ENCODE results near the gene HSD17B8.

The HSD17B8 gene

DNA sequence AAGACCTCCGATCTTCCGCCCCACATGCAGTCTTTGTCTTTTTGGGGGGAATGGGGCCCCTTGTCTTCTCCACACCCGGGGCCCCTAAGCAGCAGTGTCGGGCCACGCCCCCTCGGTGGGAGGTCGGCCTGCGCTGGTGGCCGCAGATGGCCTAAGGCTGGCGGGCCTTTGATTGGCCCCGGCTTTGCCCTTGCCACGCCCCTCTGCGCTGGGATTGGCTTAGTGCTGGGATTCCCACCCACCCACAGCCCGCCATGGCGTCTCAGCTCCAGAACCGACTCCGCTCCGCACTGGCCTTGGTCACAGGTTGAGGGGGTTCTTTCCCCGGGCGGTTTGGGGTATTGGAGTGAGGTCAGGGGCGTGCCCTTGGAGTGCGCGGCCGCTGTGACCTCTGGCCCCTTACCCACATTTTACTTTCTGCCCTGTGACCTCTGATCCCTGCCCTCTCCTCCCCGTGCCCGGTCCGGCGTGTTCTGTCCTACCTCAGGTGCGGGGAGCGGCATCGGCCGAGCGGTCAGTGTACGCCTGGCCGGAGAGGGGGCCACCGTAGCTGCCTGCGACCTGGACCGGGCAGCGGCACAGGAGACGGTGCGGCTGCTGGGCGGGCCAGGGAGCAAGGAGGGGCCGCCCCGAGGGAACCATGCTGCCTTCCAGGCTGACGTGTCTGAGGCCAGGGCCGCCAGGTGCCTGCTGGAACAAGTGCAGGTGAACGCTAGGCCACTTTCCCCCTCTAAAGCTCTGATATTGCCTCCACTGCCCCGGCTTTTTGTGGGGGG lies at the start of gene HSD17B8:
Gene HSD17B8 (plus strand): TSS at position 241 of the 776 bp plus-strand sequence. CDS start 14 bp downstream, at position 255.
- peak; percentile 72 to 78 for DNase-seq

DNA sequence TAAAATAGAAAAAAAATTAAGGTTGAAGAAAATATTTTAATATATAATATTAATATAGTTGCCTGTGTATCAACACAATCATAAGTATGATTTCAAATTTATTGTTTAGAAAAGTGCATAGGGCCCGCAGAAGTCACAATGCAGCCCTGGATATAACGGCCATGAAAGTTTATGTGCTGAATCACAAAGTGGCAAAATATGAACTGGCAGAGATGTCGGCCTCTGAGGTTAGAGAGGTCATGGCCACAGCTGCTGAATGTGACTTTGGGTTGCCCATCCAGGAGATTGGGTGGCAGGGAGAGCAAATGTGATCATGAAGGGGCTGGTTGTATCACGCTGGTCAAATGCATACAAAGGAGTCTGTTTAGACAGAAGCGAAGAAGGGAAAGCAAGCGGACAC lies 47.9 kb upstream of the HSD17B8 start:
- no peak for DNase-seq

- no peak for DNase-seq
Observed at GRCh38 chr6:33156964-33157363, 47.5 kb upstream of the HSD17B8 start.

DNA sequence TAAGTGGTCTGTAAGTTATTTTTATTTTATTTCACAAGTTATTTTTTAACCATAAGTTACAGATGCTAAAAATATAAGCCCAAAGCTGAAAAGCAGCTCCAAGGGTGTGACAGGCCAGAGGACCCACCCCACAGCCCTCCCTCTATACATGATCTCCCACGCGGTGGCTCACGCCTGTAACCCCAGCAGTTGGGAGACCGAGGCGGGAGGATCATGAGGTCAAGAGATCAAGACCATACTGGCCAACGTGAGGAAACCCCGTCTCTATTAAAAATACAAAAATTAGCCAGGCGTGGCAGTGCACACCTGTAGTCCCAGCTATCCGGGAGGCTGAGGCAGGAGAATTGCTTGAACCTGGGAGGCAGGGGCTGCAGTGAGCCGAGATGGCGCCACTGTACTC lies 44.4 kb upstream of the HSD17B8 start:
- no peak for DNase-seq

GRCh38 chr6:33160728-33161344 lies 43.6 kb upstream of the HSD17B8 start:
- no peak for DNase-seq

- DNase-seq, result peak; percentile 33 to 52
Observed at GRCh38 chr6:33161354-33162331, 42.8 kb upstream of the HSD17B8 start.

GRCh38 chr6:33163540-33163939 lies 40.9 kb upstream of the HSD17B8 start:
- no peak for DNase-seq

GRCh38 chr6:33164176-33164575 lies 40.3 kb upstream of the HSD17B8 start:
- DNase-seq, result no peak

- DNase-seq, result no peak
Observed at GRCh38 chr6:33164665-33165373, 39.6 kb upstream of the HSD17B8 start.

DNA sequence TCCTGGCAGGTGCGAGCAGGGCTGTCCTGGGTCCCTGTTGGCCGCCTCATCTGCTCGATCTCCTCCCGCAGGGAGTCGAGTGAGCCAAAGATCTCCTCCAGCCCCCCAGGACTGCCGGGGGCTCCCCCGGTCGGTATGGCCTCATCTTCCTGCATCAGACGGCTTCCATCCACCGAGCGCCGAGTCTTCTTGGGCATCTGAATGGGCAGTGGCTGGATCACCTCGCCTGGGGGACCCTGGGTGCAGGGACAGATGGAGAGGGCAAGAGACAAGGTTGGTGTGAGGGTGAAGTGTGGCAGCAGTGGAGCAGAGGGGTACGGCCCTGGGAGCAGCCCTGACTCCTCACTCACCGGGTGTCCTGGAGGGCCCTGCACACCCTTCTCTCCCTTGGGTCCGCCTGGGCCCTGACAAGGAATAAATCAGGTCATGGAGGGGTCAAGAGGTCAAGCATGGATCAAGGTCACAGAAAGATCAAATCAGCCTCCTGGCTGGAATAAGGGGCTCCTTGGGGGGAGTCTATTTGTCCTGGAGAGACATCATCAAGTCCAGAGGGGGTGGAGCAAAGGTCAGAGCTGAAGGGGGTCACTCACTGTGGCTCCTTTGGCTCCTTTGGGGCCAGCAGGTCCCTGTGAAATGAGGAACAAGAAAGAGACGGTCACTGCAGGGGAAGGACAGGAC lies 38.7 kb upstream of the HSD17B8 start:
- DNase-seq, result no peak

DNA sequence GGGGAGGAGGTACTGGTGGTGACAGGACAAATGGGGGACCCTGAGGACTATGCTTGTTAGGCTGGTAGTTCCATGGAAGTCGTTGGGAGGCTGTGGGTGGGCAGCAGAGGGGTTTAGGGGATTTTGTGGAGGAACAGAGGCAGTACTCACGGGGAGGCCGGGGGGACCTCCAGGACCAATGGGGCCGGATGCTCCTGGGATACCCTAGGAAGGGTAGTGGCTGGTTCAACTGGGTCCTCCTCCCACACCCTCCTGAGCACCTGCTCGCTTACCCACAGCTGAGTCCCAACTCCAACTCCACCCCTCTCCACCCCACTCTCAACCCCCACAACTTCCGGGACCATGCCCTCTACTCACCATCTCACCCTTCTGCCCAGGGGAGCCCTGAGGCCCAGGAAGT lies 38.1 kb upstream of the HSD17B8 start:
- DNase-seq, result no peak

GRCh38 chr6:33166811-33167210 lies 37.6 kb upstream of the HSD17B8 start:
- DNase-seq, result no peak

GRCh38 chr6:33167374-33168283 lies 36.8 kb upstream of the HSD17B8 start:
- no peak for DNase-seq

DNA sequence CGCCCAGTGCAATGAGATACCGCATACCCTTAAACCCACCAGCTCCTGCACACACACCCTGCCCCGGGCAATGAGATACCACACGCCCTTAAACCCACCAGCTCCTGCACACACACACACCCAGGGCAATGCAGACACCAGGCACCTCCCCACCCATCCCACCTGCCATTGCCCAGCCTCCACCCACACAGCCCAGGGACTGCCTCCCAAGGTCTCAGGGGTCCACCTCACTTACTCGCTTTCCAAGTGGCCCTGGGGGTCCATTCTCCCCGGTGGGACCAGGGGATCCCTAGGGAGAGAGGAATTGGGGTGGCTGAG lies 36.2 kb upstream of the HSD17B8 start:
- DNase-seq, result no peak

- DNase-seq, result no peak
Observed at GRCh38 chr6:33168639-33169038, 35.8 kb upstream of the HSD17B8 start.

- no peak for DNase-seq
Observed at GRCh38 chr6:33169291-33170175, 34.9 kb upstream of the HSD17B8 start.

GRCh38 chr6:33170176-33171015 lies 34.1 kb upstream of the HSD17B8 start:
- no peak for DNase-seq

GRCh38 chr6:33171016-33171879 lies 33.2 kb upstream of the HSD17B8 start:
- DNase-seq, result no peak
